ENCODE data around the gene SIT1. TPM values are rescaled to one million over a fixed set of nuclear protein-coding genes. Genes with fewer than 3 reads are reported as not detected.

The SIT1 gene
- polyA plus RNA-seq, 3 donors = 0.58 to 3.3 (median 1.0) TPM

Other genes starting within 250 kb of the SIT1 start
- 10 to 100 TPM in 2 of 3 donors, 1 to 10 TPM in 1; 5.8 to 18.3 (median 17.1) TPM for gene RUSC2, start 160.8 kb downstream of the SIT1 start, polyA plus RNA-seq
- 10 to 100 TPM; 22.6 to 98.7 (median 59.2) TPM for gene TESK1, start 45.7 kb downstream of the SIT1 start, polyA plus RNA-seq
- 1 to 10 TPM; 1.7 to 3.0 (median 1.8) TPM for gene CD72, start 32.5 kb downstream of the SIT1 start, polyA plus RNA-seq
- 10 to 100 TPM in 2 of 3 donors, not detected in 1; 37.0 to 41.8 TPM for gene RMRP, start 7.1 kb upstream of the SIT1 start, polyA plus RNA-seq
- gene CCDC107, start 7.4 kb upstream of the SIT1 start, polyA plus RNA-seq = 100 to 1,000 TPM in 1 of 3 donors, 10 to 100 TPM in 2; 35.5 to 121 (median 54.4) TPM
- under 1 TPM; 0.22 to 0.82 (median 0.66) TPM for gene ARHGEF39, start 14.3 kb upstream of the SIT1 start, polyA plus RNA-seq
- 10 to 100 TPM in 1 of 3 donors, 1 to 10 TPM in 2; 2.2 to 45.4 (median 7.4) TPM for gene CA9, start 23.0 kb upstream of the SIT1 start, polyA plus RNA-seq
- gene TPM2, start 39.0 kb upstream of the SIT1 start, polyA plus RNA-seq = 100 to 1,000 TPM in 2 of 3 donors, 10 to 100 TPM in 1; 59.0 to 552 (median 253) TPM
- gene TLN1, start 81.3 kb upstream of the SIT1 start, polyA plus RNA-seq = 100 to 1,000 TPM in 2 of 3 donors, 10 to 100 TPM in 1; 72.4 to 310 (median 201) TPM
- gene CREB3, start 81.7 kb upstream of the SIT1 start, polyA plus RNA-seq = 10 to 100 TPM; 23.1 to 37.0 (median 33.0) TPM
- gene GBA2, start 98.3 kb upstream of the SIT1 start, polyA plus RNA-seq = 10 to 100 TPM; 24.0 to 48.8 (median 36.8) TPM
- 10 to 100 TPM in 1 of 3 donors, 1 to 10 TPM in 2; 7.3 to 16.0 (median 9.9) TPM for gene RGP1, start 98.4 kb upstream of the SIT1 start, polyA plus RNA-seq
- under 1 TPM in 2 of 3 donors, not detected in 1; 0.30 to 1.00 TPM for gene MSMP, start 103.3 kb upstream of the SIT1 start, polyA plus RNA-seq
- 10 to 100 TPM in 2 of 3 donors, 1 to 10 TPM in 1; 4.9 to 27.1 (median 18.3) TPM for gene NPR2, start 140.7 kb upstream of the SIT1 start, polyA plus RNA-seq
- under 1 TPM; 0.78 to 0.90 (median 0.80) TPM for gene SPAG8, start 161.3 kb upstream of the SIT1 start, polyA plus RNA-seq
- gene HINT2, start 164.1 kb upstream of the SIT1 start, polyA plus RNA-seq = 100 to 1,000 TPM in 1 of 3 donors, 10 to 100 TPM in 2; 54.7 to 111 (median 63.3) TPM
- gene FAM221B, start 177.8 kb upstream of the SIT1 start, polyA plus RNA-seq = under 1 TPM in 1 of 3 donors, not detected in 2; 0.03 TPM
- 1 to 10 TPM; 4.5 to 5.6 (median 5.1) TPM for gene TMEM8B, start 178.3 kb upstream of the SIT1 start, polyA plus RNA-seq
- not detected for gene OR13J1, start 219.5 kb upstream of the SIT1 start, polyA plus RNA-seq